ENCODE results near the gene CPXM1.

CPXM1 gene

GRCh38 chr20:2801286-2801728 lies 880 bp upstream of the CPXM1 start:
- H3K27ac Mint-ChIP-seq = no peak overlapping the region
- peaks cover 23% of the 10 kb centered on the region for H3K36me3 Mint-ChIP-seq (ENCODE audit: low read depth)
- no peak for TF ChIP-seq CTCF (IDR thresholded peaks at IDR 0.05)
- no peak for DNase-seq
- H3K27me3 Mint-ChIP-seq (ENCODE audit: low read depth, poor library complexity) = peaks cover 49% of the 10 kb centered on the region
- peak overlapping the region; percentile 92 for H3K4me3 Mint-ChIP-seq
- no peaks in the 10 kb centered on the region for H3K9me3 Mint-ChIP-seq
- H3K4me1 Mint-ChIP-seq = peaks cover 68% of the 10 kb centered on the region

GRCh38 chr20:2799688-2800520 lies 523 bp downstream of the CPXM1 start:
- DNase-seq = peak; percentile 33
- Mint-ChIP-seq H3K9me3 (no peaks in the 10 kb centered on the region), H3K27ac (peak overlapping the region; percentile 95), H3K27me3 (ENCODE audit: low read depth, poor library complexity) (peaks cover 35% of the 10 kb centered on the region), H3K4me1 (peaks cover 58% of the 10 kb centered on the region), H3K36me3 (ENCODE audit: low read depth) (peaks cover 29% of the 10 kb centered on the region), H3K4me3 (peak overlapping the region; percentile 99)
- TF ChIP-seq CTCF (IDR thresholded peaks at IDR 0.05) = no peak

- Mint-ChIP-seq H3K27ac (peak overlapping the region; percentile 95), H3K27me3 (ENCODE audit: low read depth, poor library complexity) (peaks cover 28% of the 10 kb centered on the region), H3K36me3 (ENCODE audit: low read depth) (peaks cover 34% of the 10 kb centered on the region), H3K4me1 (peaks cover 53% of the 10 kb centered on the region), H3K9me3 (no peaks in the 10 kb centered on the region), H3K4me3 (peak overlapping the region; percentile 99)
- TF ChIP-seq CTCF (IDR thresholded peaks at IDR 0.05) = no peak
- no peak for DNase-seq
Measured at GRCh38 chr20:2799271-2799670, 1.2 kb downstream of the CPXM1 start.

GRCh38 chr20:2798814-2799213 lies 1.6 kb downstream of the CPXM1 start:
- Mint-ChIP-seq H3K4me1 (peaks cover 49% of the 10 kb centered on the region), H3K9me3 (no peaks in the 10 kb centered on the region), H3K4me3 (peak overlapping the region; percentile 99), H3K27ac (peak overlapping the region; percentile 95), H3K36me3 (ENCODE audit: low read depth) (peaks cover 37% of the 10 kb centered on the region), H3K27me3 (ENCODE audit: low read depth, poor library complexity) (peaks cover 24% of the 10 kb centered on the region)
- DNase-seq = peak; percentile 56
- no peak for TF ChIP-seq CTCF (IDR thresholded peaks at IDR 0.05)

- H3K27ac Mint-ChIP-seq = peak overlapping the region; percentile 29
- peaks cover 47% of the 10 kb centered on the region for H3K4me1 Mint-ChIP-seq
- DNase-seq = no peak
- H3K4me3 Mint-ChIP-seq = peak overlapping the region; percentile 99
- peaks cover 42% of the 10 kb centered on the region for H3K36me3 Mint-ChIP-seq (ENCODE audit: low read depth)
- H3K9me3 Mint-ChIP-seq = no peaks in the 10 kb centered on the region
- H3K27me3 Mint-ChIP-seq (ENCODE audit: low read depth, poor library complexity) = peaks cover 18% of the 10 kb centered on the region
- TF ChIP-seq CTCF (IDR thresholded peaks at IDR 0.05) = no peak
Measured at GRCh38 chr20:2798095-2798805, 2.2 kb downstream of the CPXM1 start.

Data from nephron progenitor cell (in vitro differentiated cells).